Neural crest cell (in vitro differentiated cells): ENCODE measurements around the gene RUNX3. TPM values are rescaled to one million over a fixed set of nuclear protein-coding genes. Genes with fewer than 3 reads are reported as not detected.

Source experiments
- DNase-seq: peaks from one replicate; pipeline ENCODE4 v3.0.0; 2021; ENCODE audit warnings: low read depth, mixed read lengths, low spot score
- H3K27ac Mint-ChIP-seq: one replicate; pipeline ENCODE4 v1.8.0; 2021; ENCODE audit warnings: mild to moderate bottlenecking, mixed read lengths; ENCODE audit not compliant: unreplicated experiment
- H3K27me3 Mint-ChIP-seq: 2 replicates; pipeline ENCODE4 v1.8.0; 2021; ENCODE audit warnings: low read depth, mild to moderate bottlenecking, mixed read lengths
- H3K36me3 Mint-ChIP-seq: 2 replicates; pipeline ENCODE4 v1.8.0; 2021; ENCODE audit warnings: low read depth, mild to moderate bottlenecking, mixed read lengths
- H3K4me1 Mint-ChIP-seq: 2 replicates; pipeline ENCODE4 v1.8.0; 2021; ENCODE audit warnings: mixed read lengths
- H3K4me3 Mint-ChIP-seq: one replicate; pipeline ENCODE4 v1.8.0; 2021; ENCODE audit warnings: mild to moderate bottlenecking, mixed read lengths
- H3K9me3 Mint-ChIP-seq: 2 replicates; pipeline ENCODE4 v1.8.0; 2021; ENCODE audit warnings: mixed read lengths
- total RNA-seq: library from RNA; stranded (reverse); gene quantifications from 2 replicates; pipeline ENCODE4 v1.2.1, GENCODE V29; 2021
- TF ChIP-seq, protein P1 (sequence below): fragments of 200-600 bp; sonication (generic); conservative IDR thresholded peaks from 2 replicates; pipeline ENCODE4 v1.5.0; 2021; ENCODE audit warnings: antibody characterized with exemption, mild to moderate bottlenecking

Gene RUNX3
- total RNA-seq, 1 donor from 2014 or later, result 0.16 TPM

- H3K4me3 Mint-ChIP-seq, result no peak overlapping the region
- TF ChIP-seq, protein P1, sequence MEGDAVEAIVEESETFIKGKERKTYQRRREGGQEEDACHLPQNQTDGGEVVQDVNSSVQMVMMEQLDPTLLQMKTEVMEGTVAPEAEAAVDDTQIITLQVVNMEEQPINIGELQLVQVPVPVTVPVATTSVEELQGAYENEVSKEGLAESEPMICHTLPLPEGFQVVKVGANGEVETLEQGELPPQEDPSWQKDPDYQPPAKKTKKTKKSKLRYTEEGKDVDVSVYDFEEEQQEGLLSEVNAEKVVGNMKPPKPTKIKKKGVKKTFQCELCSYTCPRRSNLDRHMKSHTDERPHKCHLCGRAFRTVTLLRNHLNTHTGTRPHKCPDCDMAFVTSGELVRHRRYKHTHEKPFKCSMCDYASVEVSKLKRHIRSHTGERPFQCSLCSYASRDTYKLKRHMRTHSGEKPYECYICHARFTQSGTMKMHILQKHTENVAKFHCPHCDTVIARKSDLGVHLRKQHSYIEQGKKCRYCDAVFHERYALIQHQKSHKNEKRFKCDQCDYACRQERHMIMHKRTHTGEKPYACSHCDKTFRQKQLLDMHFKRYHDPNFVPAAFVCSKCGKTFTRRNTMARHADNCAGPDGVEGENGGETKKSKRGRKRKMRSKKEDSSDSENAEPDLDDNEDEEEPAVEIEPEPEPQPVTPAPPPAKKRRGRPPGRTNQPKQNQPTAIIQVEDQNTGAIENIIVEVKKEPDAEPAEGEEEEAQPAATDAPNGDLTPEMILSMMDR, result no peak
- DNase-seq, result no peak
- H3K4me1 Mint-ChIP-seq, result peaks cover 7% of the 10 kb centered on the region
- no peaks in the 10 kb centered on the region for H3K9me3 Mint-ChIP-seq
- no peaks in the 10 kb centered on the region for H3K27me3 Mint-ChIP-seq
- H3K27ac Mint-ChIP-seq, result no peak overlapping the region
- H3K36me3 Mint-ChIP-seq, result no peaks in the 10 kb centered on the region
These were observed 22.4 kb upstream of the RUNX3 start for GRCh38 chr1:24952413-24952841.

DNA sequence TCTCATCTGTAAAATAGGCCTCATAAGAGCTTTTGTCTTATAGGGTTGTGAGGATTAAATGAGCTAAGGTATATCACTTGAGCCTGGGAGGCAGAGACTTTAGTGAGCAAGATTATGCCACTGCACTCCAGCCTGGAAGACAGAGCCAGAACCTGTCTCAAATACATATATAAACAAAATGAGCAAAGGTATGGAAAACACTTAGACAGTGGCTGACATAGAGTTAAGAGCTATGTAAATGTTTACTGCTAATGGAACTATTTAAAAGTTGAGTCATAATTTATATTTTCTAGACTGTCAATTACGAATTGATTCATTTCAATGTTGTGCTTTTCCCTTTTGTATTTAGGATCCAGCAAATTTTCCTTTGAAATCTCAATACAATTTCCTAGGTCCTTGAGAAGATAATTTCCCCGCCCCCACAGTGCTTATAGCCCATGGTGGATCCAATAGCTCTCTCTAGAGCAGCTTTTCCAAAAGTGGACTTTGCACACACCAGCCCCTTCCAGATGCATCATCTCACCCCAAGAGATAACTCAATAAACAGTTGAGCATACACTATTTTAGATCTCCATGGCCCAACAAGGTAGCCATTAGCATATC lies 21.8 kb upstream of the RUNX3 start:
- TF ChIP-seq, protein P1, result no peak
- Mint-ChIP-seq H3K9me3 (no peaks in the 10 kb centered on the region), H3K27me3 (no peaks in the 10 kb centered on the region), H3K27ac (no peak overlapping the region), H3K36me3 (no peaks in the 10 kb centered on the region), H3K4me3 (no peak overlapping the region), H3K4me1 (peaks cover 7% of the 10 kb centered on the region)
- no peak for DNase-seq

DNA sequence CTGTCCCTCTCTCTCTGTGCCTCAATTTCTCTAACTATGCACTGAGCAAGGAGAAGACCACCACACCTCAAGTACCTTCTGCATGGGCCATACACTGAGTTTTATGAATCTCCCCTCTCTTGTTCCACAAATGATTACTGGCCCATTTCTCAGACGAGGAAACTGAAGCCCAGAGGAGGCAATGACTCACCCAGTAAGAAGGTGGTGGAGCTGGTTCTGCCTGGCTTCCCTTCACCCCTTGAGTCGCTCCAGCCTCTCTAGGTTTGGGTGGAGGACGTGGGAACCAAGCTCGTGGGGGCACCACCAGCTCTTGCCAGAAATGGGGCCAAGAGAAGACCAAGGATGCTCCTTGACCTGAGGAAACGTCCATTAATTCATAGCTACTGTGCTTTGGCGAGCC lies 21.3 kb upstream of the RUNX3 start:
- H3K27ac Mint-ChIP-seq, result no peak overlapping the region
- H3K4me3 Mint-ChIP-seq, result no peak overlapping the region
- no peaks in the 10 kb centered on the region for H3K27me3 Mint-ChIP-seq

GRCh38 chr1:24949331-24949881 lies 19.3 kb upstream of the RUNX3 start:
- Mint-ChIP-seq H3K4me3 (no peak overlapping the region), H3K4me1 (peaks cover 21% of the 10 kb centered on the region), H3K36me3 (no peaks in the 10 kb centered on the region), H3K27me3 (no peaks in the 10 kb centered on the region), H3K27ac (peak overlapping the region; percentile 57), H3K9me3 (no peaks in the 10 kb centered on the region)
- TF ChIP-seq, protein P1, result no peak
- DNase-seq, result no peak

More for the DNA sequence above, 21.3 kb upstream of the RUNX3 start:
- H3K36me3 Mint-ChIP-seq, result no peaks in the 10 kb centered on the region
- no peaks in the 10 kb centered on the region for H3K9me3 Mint-ChIP-seq
- TF ChIP-seq, protein P1, result no peak
- peaks cover 8% of the 10 kb centered on the region for H3K4me1 Mint-ChIP-seq
- no peak for DNase-seq

DNA sequence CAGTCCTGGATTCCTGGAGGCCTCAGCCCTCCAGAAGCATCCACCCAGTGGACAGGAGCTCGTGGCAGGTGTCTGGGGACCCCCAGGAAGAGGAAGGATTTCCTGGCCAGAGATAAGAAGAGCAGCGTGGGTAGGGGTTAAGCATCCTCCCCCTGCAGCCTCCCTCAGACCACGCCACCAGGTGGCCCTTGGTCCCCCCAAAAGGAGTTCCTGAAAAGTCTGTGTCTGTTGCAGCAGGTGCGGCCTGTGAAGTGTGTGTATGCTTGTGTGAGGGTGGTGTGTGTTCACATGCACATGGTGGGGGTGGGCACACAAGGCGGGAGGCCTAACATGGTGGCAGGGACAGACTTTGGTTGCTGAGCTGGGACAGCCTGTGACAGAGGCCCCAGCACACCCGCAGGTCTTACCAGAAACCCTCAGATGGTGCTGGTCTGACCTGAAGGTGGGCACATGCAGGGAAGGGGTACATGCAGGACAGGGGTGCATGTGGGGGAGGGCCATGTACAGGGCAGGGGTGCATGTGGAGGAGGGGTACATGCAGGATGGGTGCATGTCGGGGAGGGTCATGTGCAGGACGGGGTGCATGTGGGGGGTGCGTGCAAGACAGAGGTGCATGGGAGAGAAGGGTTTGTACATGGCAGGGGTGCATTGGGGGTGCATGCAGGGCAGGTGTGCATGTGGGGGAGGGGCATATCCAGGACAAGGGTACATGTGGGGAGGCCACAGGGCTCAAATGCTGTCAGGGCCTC lies 18.2 kb upstream of the RUNX3 start:
- Mint-ChIP-seq H3K27me3 (no peaks in the 10 kb centered on the region), H3K4me1 (peaks cover 23% of the 10 kb centered on the region), H3K27ac (no peak overlapping the region), H3K4me3 (no peak overlapping the region), H3K36me3 (no peaks in the 10 kb centered on the region), H3K9me3 (no peaks in the 10 kb centered on the region)
- TF ChIP-seq, protein P1, result no peak
- DNase-seq, result no peak
